SK-N-SH (cell line): ENCODE data around the gene SMARCC1. TPM values are rescaled to one million over a fixed set of nuclear protein-coding genes. Genes with fewer than 3 reads are reported as not detected.

Experiments
- CTCF ChIA-PET: fragments of 300-600, 350-600 bp; formaldehyde crosslinking; extraction: SDS; loops from one replicate; lab custom pipeline; 2021; lab: Yijun Ruan, JAX
- POLR2A ChIA-PET: fragments of 350-600 bp; sonication (Branson Sonifier 250); formaldehyde crosslinking; extraction: SDS; loops from one replicate; lab custom pipeline; 2020; ENCODE audit warnings: antibody characterized with exemption, inconsistent platforms; lab: Yijun Ruan, JAX
- DNase-seq: peaks from one replicate; pipeline ENCODE4 v3.0.0; 2012
- H2AFZ ChIP-seq: fragments of 200-600 bp; sonication (generic); 2 replicates; pipeline ENCODE4 v1.8.1; 2016; ENCODE audit warnings: antibody characterized with exemption, mild to moderate bottlenecking, low read depth
- H3F3A ChIP-seq: fragments of 200-600 bp; sonication (generic); replicated peaks from 2 replicates; pipeline ENCODE3; 2016; ENCODE audit warnings: antibody characterized with exemption, mild to moderate bottlenecking; ENCODE audit not compliant: insufficient read depth
- H3K27ac ChIP-seq, 2 experiments: fragments of 200-500 bp in 1 of 2; fragments of 200-600 bp in 1 of 2; sonication (Bioruptor generic) in 1 of 2; sonication (generic), shearing (Covaris generic) in 1 of 2; 2 replicates each; pipeline versions ENCODE4 v1.5.1 to v1.6.1; 2014 to 2016; ENCODE audit warnings: low read depth in 2 of 2, inconsistent platforms in 1 of 2, low read length in 1 of 2, mild to moderate bottlenecking in 1 of 2, mixed read lengths in 1 of 2
- H3K27me3 ChIP-seq: fragments of 200-600 bp; sonication (generic), shearing (Covaris generic); 2 replicates; pipeline ENCODE4 v1.6.1; 2016; ENCODE audit warnings: mixed run types; ENCODE audit not compliant: insufficient read depth
- H3K36me3 ChIP-seq, 2 experiments: fragments of 200-500 bp in 1 of 2; fragments of 200-600 bp in 1 of 2; sonication (Bioruptor generic) in 1 of 2; sonication (generic) in 1 of 2; replicated peaks in 1 of 2; 2 replicates each; pipeline versions ENCODE3 to v1.5.1; 2014 to 2016; ENCODE audit warnings: low read length in 1 of 2, mild to moderate bottlenecking in 1 of 2; ENCODE audit not compliant: insufficient read depth in 2 of 2, control insufficient read depth in 1 of 2
- H3K4me1 ChIP-seq, 2 experiments: fragments of 200-500 bp in 1 of 2; fragments of 200-600 bp in 1 of 2; sonication (Bioruptor generic) in 1 of 2; sonication (generic), shearing (Covaris generic) in 1 of 2; 2 replicates each; pipeline versions ENCODE4 v1.5.1 to v1.6.1; 2014 to 2016; ENCODE audit warnings: low read depth in 1 of 2, low read length in 1 of 2, mixed run types in 1 of 2; ENCODE audit not compliant: insufficient read depth in 2 of 2, control insufficient read depth in 1 of 2
- H3K4me2 ChIP-seq: fragments of 200-600 bp; sonication (generic), shearing (Covaris generic); 2 replicates; pipeline ENCODE4 v1.6.1; 2017; ENCODE audit warnings: mixed run types
- H3K4me3 ChIP-seq, 2 experiments: fragments of 200-500 bp in 1 of 2; fragments of 200-600 bp in 1 of 2; sonication (Bioruptor generic) in 1 of 2; sonication (generic), shearing (Covaris generic) in 1 of 2; 2 replicates each; pipeline versions ENCODE4 v1.5.1 to v1.8.1; 2014 to 2016; ENCODE audit warnings: low read depth in 2 of 2, inconsistent platforms in 1 of 2, low read length in 1 of 2, mild to moderate bottlenecking in 1 of 2, mixed read lengths in 1 of 2, moderate library complexity in 1 of 2
- H3K79me2 ChIP-seq: fragments of 200-600 bp; sonication (generic); 2 replicates; pipeline ENCODE4 v1.8.1; 2017; ENCODE audit warnings: mild to moderate bottlenecking; ENCODE audit not compliant: insufficient read depth
- H3K9ac ChIP-seq: fragments of 200-600 bp; sonication (generic); 2 replicates; pipeline ENCODE4 v1.6.1; 2017; ENCODE audit warnings: mixed run types
- H3K9me2 ChIP-seq: fragments of 200-600 bp; sonication (generic); 2 replicates; pipeline ENCODE4 v1.6.1; 2017; ENCODE audit warnings: mixed run types
- H3K9me3 ChIP-seq: fragments of 200-600 bp; sonication (generic); 2 replicates; pipeline ENCODE4 v1.6.1; 2017; ENCODE audit warnings: mixed run types, mild to moderate bottlenecking, moderate library complexity
- H4K20me1 ChIP-seq: fragments of 200-600 bp; sonication (generic); 2 replicates; pipeline ENCODE4 v1.6.1; 2017; ENCODE audit warnings: mild to moderate bottlenecking, mixed run types; ENCODE audit not compliant: insufficient read depth
- CHD2 ChIP-seq: fragments of 150-350 bp; IDR thresholded peaks from 2 replicates; pipeline ENCODE4 v1.6.1; 2018; ENCODE audit warnings: low read length; ENCODE audit not compliant: partially characterized antibody
- EZH2phosphoT487 ChIP-seq: fragments of 200-600 bp; sonication (generic); IDR thresholded peaks from 2 replicates; pipeline ENCODE4 v1.6.1; 2017; ENCODE audit warnings: low read depth, mixed run types, mild to moderate bottlenecking, antibody characterized with exemption, moderate library complexity, borderline replicate concordance
- FOSL2 ChIP-seq: IDR thresholded peaks from 2 replicates; pipeline ENCODE4 v1.4.0; 2012; ENCODE audit warnings: low read depth, mild to moderate bottlenecking, moderate library complexity, borderline replicate concordance
- GATA2 ChIP-seq: sonication (generic); formaldehyde crosslinking; IDR thresholded peaks from 2 replicates; pipeline ENCODE4 v1.5.0; 2020; ENCODE audit warnings: mild to moderate bottlenecking, missing genetic modification reagents
- IRF3 ChIP-seq: fragments of 150-350 bp; IDR thresholded peaks from 2 replicates; pipeline ENCODE4 v1.6.1; 2016; ENCODE audit warnings: mild to moderate bottlenecking, low read depth, low read length
- MAX ChIP-seq: IDR thresholded peaks from 2 replicates; pipeline ENCODE4 v1.4.0; 2012; ENCODE audit warnings: low read depth
- NFIC ChIP-seq: IDR thresholded peaks from 2 replicates; pipeline ENCODE4 v1.4.0; 2012; ENCODE audit warnings: borderline replicate concordance
- PBX3 ChIP-seq: IDR thresholded peaks from 2 replicates; pipeline ENCODE4; 2012
- POLR2AphosphoS5 ChIP-seq: IDR thresholded peaks from 2 replicates; pipeline ENCODE4 v1.6.1; 2012; ENCODE audit warnings: low read depth, low read length
- RAD21 ChIP-seq: IDR thresholded peaks from 2 replicates; pipeline ENCODE4 v1.6.1; 2012; ENCODE audit warnings: mild to moderate bottlenecking, low read length
- RCOR1 ChIP-seq: fragments of 150-350 bp; IDR thresholded peaks from 2 replicates; pipeline ENCODE4 v1.6.1; 2017; ENCODE audit warnings: antibody characterized with exemption, low read length
- REST ChIP-seq: IDR thresholded peaks from 2 replicates; pipeline ENCODE4 v1.6.1; 2012; ENCODE audit warnings: mild to moderate bottlenecking, low read depth, low read length, moderate library complexity
- RFX5 ChIP-seq: IDR thresholded peaks from 2 replicates; pipeline ENCODE4 v1.6.1; 2012; ENCODE audit warnings: mild to moderate bottlenecking, improper control_type of control experiment, low read length
- RXRA ChIP-seq: IDR thresholded peaks from 2 replicates; pipeline ENCODE4 v1.4.0; 2012; ENCODE audit warnings: low read depth, mild to moderate bottlenecking, borderline replicate concordance
- SIN3A ChIP-seq: IDR thresholded peaks from 2 replicates; pipeline ENCODE4 v1.6.1; 2012; ENCODE audit warnings: low read depth, mild to moderate bottlenecking, low read length, moderate library complexity, borderline replicate concordance
- SMC3 ChIP-seq: IDR thresholded peaks from 2 replicates; pipeline ENCODE4 v1.6.1; 2012; ENCODE audit warnings: low read depth, low read length, improper control_type of control experiment
- TAF1 ChIP-seq: IDR thresholded peaks from 2 replicates; pipeline ENCODE4 v1.6.1; 2012; ENCODE audit warnings: low read depth, mild to moderate bottlenecking, low read length, moderate library complexity, borderline replicate concordance
- TEAD4 ChIP-seq: IDR thresholded peaks from 2 replicates; pipeline ENCODE4 v1.4.0; 2012; ENCODE audit warnings: mild to moderate bottlenecking, borderline replicate concordance; ENCODE audit not compliant: insufficient read depth
- USF1 ChIP-seq: IDR thresholded peaks from 2 replicates; pipeline ENCODE4 v1.4.0; 2012; ENCODE audit warnings: low read depth, borderline replicate concordance
- USF2 ChIP-seq: fragments of 150-350 bp; IDR thresholded peaks from 2 replicates; pipeline ENCODE4 v1.6.1; 2017; ENCODE audit warnings: antibody characterized with exemption, low read length, low read depth, borderline replicate concordance
- WGBS: methylation state at CpG from one replicate; pipeline ENCODE4 v1.1.6; 2017; ENCODE audit warnings: low lambda C conversion rate; 5-methylcytosine and 5-hydroxymethylcytosine counted together
- polyA plus RNA-seq, 3 experiments: library from polyadenylated mRNA; depleted of rRNA; stranded (reverse); fragments of >200 nt; gene quantifications; 2 replicates each; pipeline ENCODE4 v1.2.3, GENCODE V29; 2012

The SMARCC1 gene
- polyA plus RNA-seq, 1 of the 3 experiments (the other 2 are of a cell fraction), result 16.5 TPM

- no peak overlapping the region for H3K27ac ChIP-seq
- no peak overlapping the region for H2AFZ ChIP-seq
- H3K36me3 ChIP-seq, result peaks cover 54 to 75% of the 10 kb centered on the region in 2 experiments
- TF ChIP-seq IRF3 (no peak), TAF1 (no peak), RFX5 (no peak), USF2 (no peak), GATA2 (CRISPR knock-in tag) (no peak), EZH2phosphoT487 (no peak), PBX3 (no peak), USF1 (no peak), NFIC (no peak), RCOR1 (no peak), RXRA (no peak), SIN3A (no peak), TEAD4 (no peak), SMC3 (no peak), RAD21 (no peak), CHD2 (no peak), POLR2AphosphoS5 (no peak), MAX (no peak), FOSL2 (no peak), REST (no peak)
- CTCF ChIA-PET, result no interaction called here
- no peaks in the 10 kb centered on the region; the same call in 1 of the 2 replicates for H4K20me1 ChIP-seq
- no peaks in the 10 kb centered on the region for H3K9me2 ChIP-seq
- 63% methylated on average over 2 of the region's 2 CpGs for WGBS
- no peaks in the 10 kb centered on the region for H3K27me3 ChIP-seq
- no peak overlapping the region for H3K4me3 ChIP-seq
- peaks cover 18% of the 10 kb centered on the region for H3K79me2 ChIP-seq
- no peak for DNase-seq
- POLR2A ChIA-PET, result no interaction called here
- no peaks in the 10 kb centered on the region for H3K9me3 ChIP-seq
- no peaks in the 10 kb centered on the region for H3F3A ChIP-seq
- H3K9ac ChIP-seq, result no peak overlapping the region
- no peak overlapping the region for H3K4me2 ChIP-seq
- H3K4me1 ChIP-seq, result no peaks in the 10 kb centered on the region
These were observed 144.8 kb downstream of the SMARCC1 start for GRCh38 chr3:47636921-47637320.
